HEK293 (cell line): ENCODE measurements around the gene TBC1D30.

Experiments used
- PATZ1 ChIP-seq: fragments of 450-650 bp; formaldehyde crosslinking; IDR thresholded peaks from 2 replicates; pipeline ENCODE4 v1.5.1; 2016; ENCODE audit warnings: missing biosample characterization, missing genetic modification characterization
- TSHZ1 ChIP-seq: fragments of 450-650 bp; formaldehyde crosslinking; IDR thresholded peaks from 2 replicates; pipeline ENCODE4 v1.5.1; 2016; ENCODE audit warnings: missing biosample characterization, missing genetic modification characterization, borderline replicate concordance
- ZNF121 ChIP-seq: fragments of 450-650 bp; formaldehyde crosslinking; IDR thresholded peaks from 2 replicates; pipeline ENCODE4 v1.5.1; 2016; ENCODE audit warnings: missing biosample characterization, missing genetic modification characterization

- TF ChIP-seq ZNF121 (tag by site-specific recombination) (no peak), PATZ1 (no peak), TSHZ1 (tag by site-specific recombination) (no peak)
Observed at GRCh38 chr12:64895526-64895925, 71.1 kb downstream of the TBC1D30 start.
